GM19043 (cell line): Measurements from ENCODE around the gene INPP5K.
A peak's percentile ranks its signal among the peaks of the same experiment; 100 is the strongest.
"Not testable (repeated sequence)": the region's sequence is repeated elsewhere in the genome, so short reads cannot be mapped to it uniquely, and the experiment has no call there.

ENCODE experiments used
- ATAC-seq: cut with Tn5 transposase; IDR thresholded peaks from one replicate; pipeline ENCODE4 v1.9.1; 2021; ENCODE audit warnings: low read depth; ENCODE audit not compliant: unreplicated experiment

INPP5K gene

DNA sequence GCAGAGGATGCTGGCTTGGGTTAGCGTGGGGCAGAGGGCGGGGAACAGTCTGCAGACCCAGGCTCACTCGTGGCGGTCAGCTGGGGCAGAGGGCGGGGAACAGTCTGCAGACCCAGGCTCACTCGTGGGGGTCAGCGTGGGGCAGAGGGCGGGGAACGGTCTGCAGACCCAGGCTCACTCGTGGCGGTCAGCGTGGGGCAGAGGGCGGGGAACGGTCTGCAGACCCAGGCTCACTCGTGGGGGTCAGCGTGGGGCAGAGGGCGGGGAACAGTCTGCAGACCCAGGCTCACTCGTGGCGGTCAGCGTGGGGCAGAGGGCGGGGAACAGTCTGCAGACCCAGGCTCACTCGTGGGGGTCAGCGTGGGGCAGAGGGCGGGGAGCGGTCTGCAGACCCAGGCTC is 7.7 kb downstream of the INPP5K start:
- not testable (repeated sequence) for ATAC-seq

DNA sequence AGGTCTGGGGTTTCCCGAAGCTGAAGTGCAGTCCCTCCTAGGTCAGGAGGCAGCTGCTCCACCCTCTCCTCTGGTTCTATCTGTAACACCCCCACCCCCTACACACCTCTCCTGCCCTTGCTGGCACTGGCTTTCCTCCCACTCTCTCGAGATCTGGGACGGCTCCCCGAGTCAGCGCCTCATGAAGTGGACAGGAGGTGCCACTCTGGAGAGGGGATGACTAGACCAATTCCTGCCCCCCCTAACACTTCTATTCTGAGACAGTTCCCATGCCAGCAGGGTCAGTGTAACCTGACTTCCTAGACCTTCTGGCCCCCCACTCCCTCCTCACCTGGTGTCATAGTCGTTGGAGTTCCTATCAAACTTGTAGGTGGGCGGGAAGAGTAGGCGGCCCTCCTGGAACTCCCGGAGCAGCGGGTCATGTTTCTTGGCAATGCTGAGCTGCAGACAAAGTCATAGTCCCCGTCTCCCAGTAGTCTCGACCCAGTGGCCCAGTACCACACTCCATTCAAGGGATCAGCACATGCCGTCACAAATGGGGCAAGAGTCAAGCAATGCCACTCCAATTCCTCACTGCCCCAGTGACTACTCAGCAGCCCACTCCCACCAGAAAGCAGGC is 9.7 kb downstream of the INPP5K start:
- no peak for ATAC-seq

DNA sequence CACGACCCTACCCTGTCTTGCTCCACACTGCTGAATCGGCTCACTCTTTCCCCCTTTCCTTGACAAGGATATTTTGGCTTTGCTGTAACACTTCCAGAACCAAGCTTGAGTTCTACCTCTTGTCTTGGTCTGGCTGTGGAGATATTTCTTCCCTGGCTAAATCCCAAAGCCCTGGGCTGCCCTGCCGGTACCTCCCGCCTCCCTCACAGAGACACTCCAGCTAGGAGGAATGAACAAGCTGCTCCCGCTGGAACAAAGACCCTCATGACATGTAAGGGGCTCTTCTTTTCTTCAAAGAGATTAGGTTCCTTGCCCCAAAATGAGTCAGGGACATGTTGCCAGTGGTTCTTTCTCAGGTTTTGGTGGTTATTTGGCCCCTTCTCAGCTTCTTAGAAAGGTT is 10.8 kb downstream of the INPP5K start:
- no peak for ATAC-seq

DNA sequence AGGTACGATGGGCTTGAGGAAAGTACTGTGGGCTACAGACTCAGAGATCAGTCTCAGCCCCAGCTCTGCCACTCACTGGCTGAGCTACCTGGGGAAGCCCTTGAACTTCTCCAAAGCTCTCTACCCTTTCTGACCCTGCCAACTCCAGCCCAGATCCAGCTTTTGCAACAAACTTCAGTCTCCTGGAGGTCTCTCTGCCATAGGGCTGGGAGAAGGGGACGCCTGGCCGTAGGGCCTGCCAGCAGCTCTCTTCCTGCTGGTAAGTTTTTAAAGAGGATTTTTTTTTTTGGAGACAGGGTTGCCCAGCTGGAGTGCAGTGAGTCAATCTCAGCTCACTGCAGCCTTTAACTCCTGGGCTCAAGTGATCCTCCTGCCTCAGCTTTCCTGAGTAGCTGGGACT is 11.5 kb downstream of the INPP5K start:
- no peak for ATAC-seq

DNA sequence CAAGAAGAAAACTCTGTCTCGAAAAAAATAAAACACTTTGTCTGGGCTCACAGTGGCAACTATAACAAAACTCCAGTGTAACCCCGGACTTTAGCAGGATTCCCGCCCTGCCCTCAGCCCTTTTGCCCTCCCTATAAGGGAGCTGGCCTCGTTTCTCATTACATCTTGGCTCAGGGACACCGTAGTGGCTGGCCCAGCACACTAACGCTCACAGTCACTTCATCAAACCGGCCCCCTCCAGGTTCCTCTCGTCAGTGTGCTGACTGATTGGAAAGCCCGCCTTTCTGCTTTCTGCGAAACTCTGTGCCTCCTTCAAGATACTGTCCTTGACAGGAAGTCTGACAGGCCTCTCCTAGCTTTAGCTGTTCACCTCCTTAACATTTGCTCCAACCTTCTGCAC is 12.7 kb downstream of the INPP5K start:
- no peak for ATAC-seq

DNA sequence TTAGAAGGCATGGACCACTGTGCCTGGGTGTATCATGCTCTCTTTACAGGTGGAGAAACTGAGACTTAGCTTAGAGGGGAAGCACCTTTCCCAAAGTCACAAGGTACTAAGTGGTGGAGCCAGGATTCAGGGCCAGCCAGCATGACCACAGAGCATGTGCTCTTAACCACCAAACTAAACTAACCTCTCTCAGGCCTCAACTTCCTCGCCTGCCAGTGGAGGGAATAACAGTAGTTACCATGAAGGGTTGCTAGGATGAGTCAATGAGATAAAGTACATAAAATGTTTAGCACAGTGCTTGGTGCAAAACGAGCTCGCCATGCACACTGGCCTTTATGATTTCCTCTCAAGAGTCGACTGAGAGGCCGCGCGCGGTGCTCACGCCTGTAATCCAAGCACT is 17.5 kb downstream of the INPP5K start:
- no peak for ATAC-seq

DNA sequence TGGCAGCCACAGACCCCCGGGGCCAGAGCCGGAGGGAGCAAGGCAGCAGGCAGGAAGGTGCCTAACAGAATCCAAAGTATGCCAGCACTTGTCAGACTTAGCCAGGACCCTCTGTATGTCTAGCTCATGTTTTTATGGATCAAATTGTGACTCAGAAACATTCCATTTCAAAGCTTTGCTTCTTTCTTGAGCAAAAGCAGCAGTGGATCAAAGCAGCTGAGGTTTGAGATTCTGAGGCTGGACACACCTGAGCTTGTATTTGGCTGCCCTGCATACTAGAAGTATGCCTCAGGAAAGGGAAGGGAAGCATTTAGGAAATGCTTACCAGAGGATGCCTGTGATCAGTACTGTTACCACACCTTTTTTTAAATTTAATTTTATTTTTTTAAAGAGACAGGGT is 18.2 kb downstream of the INPP5K start:
- ATAC-seq: no peak

DNA sequence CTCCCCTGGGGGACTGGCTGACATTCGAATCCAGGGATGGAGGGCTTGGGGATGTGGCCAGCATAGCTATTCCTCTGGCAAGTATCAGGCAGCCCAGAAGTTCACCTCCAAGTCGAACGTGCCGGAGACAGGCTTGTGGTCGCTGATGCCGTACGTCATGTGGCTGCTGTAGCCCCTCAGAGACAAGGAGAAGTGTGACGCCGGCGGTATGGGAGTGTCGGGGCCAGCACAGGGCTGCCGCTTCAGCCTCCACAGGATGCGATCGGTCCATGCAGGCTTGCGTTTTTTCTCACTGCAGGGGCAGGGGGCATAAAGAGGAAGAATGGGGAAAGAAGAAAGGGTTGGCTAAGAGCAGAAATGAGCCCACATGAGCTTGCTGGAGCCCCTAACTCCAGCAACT is 18.6 kb downstream of the INPP5K start:
- ATAC-seq: no peak

DNA sequence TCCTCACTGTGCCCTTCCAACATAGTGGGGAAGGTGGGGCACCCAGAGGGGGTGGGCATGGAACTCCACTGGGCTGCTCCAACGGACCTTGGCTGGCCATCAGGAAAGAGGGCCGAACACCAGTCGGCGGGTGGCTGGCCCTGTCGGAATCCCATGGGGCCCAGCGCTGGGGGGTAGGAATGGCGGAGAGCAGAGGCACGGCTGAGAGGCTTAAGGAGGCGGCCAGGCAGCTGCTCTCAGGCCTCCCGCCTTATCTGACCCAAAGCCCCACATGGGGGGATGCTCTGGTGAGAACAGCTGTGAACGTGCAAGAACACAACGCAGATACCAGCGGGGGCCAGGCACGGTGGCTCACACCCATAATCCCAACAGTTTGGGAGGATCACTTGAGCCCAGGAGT is 19.5 kb downstream of the INPP5K start:
- ATAC-seq: no peak

DNA sequence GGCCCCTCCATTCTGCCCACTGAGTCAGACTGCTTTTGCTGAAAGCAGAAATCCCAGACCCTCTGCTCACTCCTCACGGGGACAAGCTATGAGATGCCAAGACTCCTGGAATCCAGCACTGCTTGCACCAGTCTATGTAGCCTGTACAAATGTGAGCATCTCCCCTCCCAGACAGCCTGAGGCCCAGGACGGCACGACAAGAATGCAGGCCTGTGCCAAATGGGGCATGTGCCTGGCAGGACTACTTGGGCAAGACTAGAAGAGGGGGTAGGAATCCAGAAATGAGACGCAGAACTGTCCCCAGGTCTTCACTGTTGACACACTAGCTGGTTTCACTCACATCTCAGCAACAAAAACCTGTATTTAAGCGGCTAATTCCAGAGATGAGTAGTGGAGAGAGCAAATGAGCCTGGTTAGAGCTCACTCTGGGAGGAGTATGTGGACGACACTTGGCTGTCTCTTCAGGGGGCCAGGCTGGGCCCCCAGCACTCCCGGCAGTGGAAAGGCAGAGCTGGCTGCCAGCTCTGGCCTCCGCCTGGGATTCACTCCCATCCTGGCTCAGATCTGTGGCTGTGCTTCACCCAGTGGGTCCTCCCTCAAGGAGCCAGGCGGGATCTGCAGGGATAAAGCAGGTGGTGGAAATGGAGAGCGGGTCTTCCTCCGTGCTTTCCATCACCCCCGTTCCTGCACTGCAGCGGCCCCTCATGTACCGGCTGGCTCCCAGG is 21.0 kb downstream of the INPP5K start:
- ATAC-seq: no peak

DNA sequence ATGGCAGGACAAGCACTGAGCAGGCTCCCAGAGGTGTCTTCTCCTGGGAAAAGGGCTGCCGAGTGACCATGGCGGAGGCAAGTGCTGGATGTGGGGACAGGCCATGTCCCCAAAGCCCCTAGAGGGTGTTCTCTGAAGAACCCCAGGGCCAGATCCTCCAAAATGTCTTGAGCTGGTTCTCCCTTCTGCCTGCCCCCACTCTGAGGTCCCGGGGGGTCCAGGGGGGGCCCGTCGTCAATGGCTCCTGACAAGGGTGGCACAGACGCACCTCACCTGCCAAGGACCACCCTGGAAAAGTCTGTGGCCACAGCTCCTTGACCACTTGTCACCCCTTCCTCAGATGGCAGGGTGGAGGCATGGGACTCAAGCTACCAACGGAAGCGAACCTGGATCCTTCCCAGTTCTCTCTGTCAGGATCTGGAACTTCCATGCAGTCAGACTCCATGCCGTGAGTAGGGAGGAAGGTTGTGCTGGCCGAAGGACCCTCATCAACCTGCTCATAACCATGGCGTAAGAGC is 21.6 kb downstream of the INPP5K start:
- ATAC-seq: no peak

DNA sequence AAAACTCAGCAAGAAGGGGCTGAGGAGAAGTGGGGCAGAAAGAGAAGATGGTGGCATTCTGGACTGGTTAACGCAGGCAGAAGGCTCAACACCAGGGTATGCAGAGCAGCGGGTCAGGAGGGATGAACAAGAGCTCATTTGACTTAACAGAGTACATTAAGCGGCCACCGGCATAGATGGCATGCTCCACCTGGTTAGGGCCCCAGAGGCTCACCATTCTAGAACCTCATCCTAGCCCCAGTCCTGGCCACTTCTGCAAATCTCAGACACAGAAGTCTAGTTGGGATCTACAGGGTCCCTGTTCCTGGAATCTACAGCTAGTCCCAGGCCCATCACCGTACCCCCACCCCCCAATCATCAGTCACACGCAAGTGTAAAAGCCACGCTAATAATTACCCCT is 22.2 kb downstream of the INPP5K start:
- no peak for ATAC-seq

DNA sequence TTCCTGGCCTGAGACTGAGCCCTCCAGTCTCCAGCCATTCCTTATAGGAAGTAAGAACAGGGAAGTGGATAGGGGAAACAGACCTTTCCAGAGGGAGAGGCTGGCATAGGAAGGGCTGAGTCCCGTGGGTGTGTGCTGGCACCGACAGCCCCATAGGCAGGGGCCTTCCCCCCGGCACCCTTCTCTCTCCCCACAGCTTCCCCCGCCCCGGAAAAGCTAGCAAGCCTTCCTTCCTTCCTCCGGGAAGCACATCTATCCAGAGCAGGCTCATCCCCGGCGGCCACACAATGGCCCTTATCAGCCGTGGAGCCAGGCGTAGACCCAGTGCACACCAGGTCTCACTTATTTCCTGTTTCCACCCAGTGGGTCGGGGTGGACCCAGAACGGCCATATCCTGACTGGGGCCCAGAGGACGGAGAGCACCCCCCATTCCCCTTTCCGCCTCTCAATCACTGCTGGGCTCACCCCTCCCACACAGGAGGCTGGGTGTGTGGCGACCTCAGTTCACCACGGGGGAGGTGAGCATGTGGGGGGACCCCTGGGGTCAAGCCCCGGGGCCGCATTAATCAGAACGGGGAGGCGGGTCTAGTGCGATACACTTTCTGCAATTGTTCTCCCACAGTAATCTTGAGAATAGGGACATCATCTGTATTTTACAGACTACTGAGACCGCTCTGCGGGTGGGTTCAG is 23.0 kb downstream of the INPP5K start:
- ATAC-seq: no peak

DNA sequence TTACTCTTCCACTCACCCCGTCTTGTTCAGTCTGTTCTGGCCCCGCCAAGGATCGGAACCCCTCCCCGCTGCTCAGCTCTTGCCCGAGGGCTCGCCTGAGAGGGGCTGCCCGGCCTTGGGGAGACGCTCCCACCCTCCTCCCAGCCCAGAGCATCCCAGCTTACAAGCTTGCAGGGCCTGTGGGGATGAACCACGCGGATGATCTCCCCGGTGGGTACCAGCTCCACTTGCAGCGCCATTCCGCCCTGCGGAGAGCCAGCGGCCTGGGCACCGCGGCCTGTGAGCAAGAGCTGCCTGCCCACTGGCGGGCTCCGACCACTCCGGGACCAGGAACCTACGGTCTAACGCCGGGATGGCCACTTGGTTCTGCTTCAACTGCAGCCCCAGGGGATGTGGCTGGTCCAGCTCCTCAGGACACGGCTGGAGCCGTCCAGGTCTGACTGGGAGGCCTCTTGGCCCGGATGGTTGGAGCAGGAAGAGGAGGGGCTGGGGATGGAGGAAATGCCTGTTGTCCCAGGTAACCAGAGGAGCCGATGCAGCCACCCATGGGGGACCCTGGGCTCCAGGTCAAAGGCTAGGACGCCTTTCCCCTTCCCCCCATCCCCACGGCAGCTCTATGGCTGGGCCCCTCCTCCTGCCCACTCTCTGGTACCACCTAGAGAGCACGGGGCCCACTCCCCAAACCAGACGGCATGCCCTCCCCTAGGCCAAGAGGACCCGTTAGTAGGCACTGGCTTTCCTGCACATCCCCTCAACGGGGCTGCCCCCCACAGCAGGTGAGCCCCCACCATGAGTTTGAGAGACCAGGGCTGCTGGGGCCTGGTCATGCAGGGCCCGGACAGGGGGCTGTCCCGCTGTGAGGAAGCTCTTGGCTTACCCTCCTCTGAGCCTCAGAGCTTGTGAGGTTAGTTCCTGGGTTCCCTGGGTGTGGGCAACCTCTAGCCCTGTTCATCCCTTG is 23.9 kb downstream of the INPP5K start, which contains the start of gene MYO1C:
Gene MYO1C, minus strand, starts transcription at position 438 of the 958 bp plus-strand sequence. Its CDS starts 199 bp downstream, at position 239.
- ATAC-seq: no peak

DNA sequence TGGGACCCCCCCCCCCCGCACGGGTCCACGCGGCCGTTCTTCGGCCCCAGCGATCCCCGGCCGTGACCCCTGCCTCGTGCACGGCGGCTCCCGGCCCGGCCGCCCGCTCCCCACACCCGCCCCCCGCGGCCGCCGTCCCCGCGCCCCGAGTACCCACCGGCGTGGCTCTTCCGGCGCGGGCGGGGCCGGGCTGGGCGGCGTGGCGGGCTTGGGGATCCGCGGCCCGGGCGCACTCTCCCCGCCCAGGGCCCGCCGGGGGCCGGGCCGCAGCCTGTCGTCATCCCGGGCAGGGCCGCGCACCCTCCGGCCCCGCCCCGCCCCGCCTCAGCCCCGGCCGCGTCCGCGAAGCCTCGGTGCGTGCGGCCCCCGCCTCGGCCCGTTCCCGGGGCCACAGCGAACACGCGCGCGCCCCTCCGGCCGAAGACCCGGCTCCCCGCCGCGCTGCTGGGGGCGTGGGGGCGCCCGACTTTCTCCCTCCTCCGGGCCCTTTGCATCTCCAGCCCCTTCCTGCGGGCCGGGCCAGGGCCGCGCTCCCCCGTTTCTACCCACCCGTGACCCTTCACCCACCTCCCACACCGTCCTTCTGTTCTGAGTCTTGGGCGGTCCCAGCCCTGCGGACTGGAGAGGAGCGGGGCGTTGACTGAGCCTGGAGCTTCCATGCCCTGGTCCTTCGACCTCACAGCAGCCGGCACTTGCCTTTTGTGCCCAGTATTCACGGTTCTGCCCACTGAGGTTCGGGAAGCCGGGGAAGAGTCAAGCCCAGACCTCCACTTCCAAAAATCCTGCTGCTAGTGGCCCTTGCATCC is 24.8 kb downstream of the INPP5K start:
- no peak for ATAC-seq

DNA sequence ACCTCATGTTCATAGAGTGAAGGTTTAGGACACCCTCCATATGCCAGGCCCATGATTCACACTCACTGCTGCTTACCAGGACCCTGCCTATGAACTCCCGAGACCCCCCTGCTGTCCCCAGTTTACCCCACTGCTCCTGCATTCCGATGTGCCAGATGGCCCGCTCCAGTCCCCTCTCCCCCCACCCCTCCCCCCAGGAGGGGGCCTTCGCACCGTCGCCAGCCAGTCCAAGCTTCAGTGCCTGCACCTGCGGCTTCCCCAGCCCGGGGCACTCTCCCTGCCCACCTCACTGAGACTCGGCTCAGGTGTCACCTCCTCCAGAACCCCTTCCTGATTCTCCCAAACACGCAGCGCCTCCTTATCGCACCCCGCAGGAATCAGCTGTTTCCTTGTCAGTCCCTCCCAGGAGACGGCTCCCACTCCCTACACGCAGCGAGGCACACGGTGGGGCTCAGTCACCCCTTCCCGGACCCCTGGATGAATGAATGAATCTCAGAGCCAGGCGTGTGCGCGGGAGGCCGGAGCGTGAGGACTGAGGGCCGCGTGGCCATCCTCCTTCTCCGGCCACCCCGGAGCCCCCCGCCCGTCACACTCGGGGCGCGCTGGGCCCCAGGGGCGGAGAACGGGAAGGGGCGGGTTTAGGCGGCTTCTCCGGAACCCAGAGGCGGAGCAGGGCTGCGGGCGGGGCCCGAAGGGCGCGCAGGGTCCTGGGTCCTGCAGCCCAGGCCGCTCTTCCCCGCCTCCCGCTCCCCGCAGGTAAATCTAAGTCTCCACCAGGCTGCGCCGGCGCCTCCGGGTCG is 25.6 kb downstream of the INPP5K start:
- ATAC-seq: peak; percentile 45

DNA sequence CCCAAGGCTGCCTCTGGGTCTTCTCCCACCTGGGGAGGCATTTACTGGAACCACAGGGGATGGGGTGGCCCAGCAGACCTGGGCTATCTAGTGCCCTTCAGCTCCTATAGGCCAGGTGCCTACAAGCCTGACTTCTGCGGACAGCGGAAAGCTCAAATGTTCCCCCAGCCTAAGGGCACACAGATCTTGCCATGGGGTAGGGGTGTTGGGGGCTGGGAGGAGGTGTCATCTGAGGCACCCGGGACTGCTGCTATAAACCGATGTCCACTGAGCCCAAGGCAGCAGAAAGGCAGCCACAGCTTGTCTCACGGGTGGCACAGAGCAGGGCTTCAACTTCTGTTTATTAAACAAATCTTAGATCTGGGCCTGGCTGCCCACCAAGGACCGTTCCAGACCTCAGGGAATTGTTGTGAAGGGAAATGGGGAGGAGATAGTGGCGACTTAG is 27.6 kb downstream of the INPP5K start:
- no peak for ATAC-seq

DNA sequence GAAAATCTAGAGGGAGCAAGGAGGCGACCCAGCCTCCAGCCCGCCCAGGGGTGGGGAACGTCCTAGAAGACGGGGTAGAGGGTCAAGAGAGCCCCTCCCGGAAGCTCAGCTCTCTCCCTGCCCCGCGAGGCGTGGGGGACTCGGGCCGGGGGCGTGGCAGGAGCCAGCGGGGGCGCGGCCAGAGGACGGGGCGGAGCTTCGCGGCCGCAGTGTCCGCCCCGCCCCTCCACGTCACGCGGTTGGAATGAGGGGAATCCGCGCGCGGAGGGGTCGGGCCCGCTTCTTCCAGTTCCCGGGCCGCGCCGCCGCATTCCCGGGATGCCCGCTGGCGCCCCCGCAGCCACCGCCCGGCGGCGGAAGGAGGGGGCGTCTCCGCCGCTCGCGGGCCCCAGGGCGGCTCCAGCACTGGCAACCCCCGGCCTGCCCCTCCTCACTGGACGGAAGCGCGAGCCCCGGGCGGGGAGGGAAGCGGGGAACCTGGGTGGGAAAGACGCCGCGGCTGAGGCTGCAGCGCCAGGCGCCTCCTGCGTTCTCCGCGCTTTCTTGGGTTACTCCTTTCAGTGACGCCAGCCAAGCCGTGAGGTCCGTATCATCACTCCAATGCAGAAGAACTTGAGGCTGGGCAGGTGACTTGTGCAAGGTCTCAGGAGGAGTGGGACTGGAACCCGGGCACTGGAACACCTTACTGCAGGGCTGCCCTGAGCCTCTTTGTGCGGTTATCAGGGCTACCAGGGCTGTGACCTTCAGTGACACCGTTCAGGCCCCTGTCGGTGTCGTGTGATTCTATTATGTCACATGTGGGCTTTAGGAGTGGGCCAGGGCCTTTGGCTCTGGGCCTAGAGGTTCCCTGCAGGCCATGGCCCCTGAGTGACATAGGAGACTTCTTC is 28.2 kb downstream of the INPP5K start:
- no peak for ATAC-seq
